ENCODE measurements around the gene GAS7.
"Not testable (repeated sequence)": the region's sequence is repeated elsewhere in the genome, so short reads cannot be mapped to it uniquely, and the experiment has no call there.

Gene GAS7

GRCh38 chr17:10109146-10109545, 89.3 kb downstream of the GAS7 start:
- DNase-seq (ENCODE audit: low spot score) = no peak

- no peak for DNase-seq (ENCODE audit: low spot score)
Observed at GRCh38 chr17:10107316-10108165, 90.9 kb downstream of the GAS7 start.

GRCh38 chr17:10106067-10106466, 92.3 kb downstream of the GAS7 start:
- DNase-seq (ENCODE audit: low spot score) = no peak

GRCh38 chr17:10105513-10106001, 92.8 kb downstream of the GAS7 start:
- no peak for DNase-seq (ENCODE audit: low spot score)

GRCh38 chr17:10103712-10104111, 94.7 kb downstream of the GAS7 start:
- no peak for DNase-seq (ENCODE audit: low spot score)

- no peak for DNase-seq (ENCODE audit: low spot score)
Observed at GRCh38 chr17:10102817-10103216, 95.6 kb downstream of the GAS7 start.

- no peak for DNase-seq (ENCODE audit: low spot score)
Observed at GRCh38 chr17:10099051-10099571, 99.3 kb downstream of the GAS7 start.

GRCh38 chr17:10096596-10096995, 101.8 kb downstream of the GAS7 start:
- no peak for DNase-seq (ENCODE audit: low spot score)

- not testable (repeated sequence) for DNase-seq (ENCODE audit: low spot score)
Observed at GRCh38 chr17:10095295-10095694, 103.1 kb downstream of the GAS7 start.

- no peak for DNase-seq (ENCODE audit: low spot score)
Observed at GRCh38 chr17:10094797-10095196, 103.6 kb downstream of the GAS7 start.

- DNase-seq (ENCODE audit: low spot score) = no peak
Observed at GRCh38 chr17:10092595-10092994, 105.8 kb downstream of the GAS7 start.

- no peak for DNase-seq (ENCODE audit: low spot score)
Observed at GRCh38 chr17:10091046-10091445, 107.4 kb downstream of the GAS7 start.

- no peak for DNase-seq (ENCODE audit: low spot score)
Observed at GRCh38 chr17:10089196-10089804, 109.1 kb downstream of the GAS7 start.

- no peak for DNase-seq (ENCODE audit: low spot score)
Observed at GRCh38 chr17:10088444-10088843, 110.0 kb downstream of the GAS7 start.

- DNase-seq (ENCODE audit: low spot score) = no peak
Observed at GRCh38 chr17:10087355-10087754, 111.1 kb downstream of the GAS7 start.

GRCh38 chr17:10083864-10084263, 114.5 kb downstream of the GAS7 start:
- no peak for DNase-seq (ENCODE audit: low spot score)

- DNase-seq (ENCODE audit: low spot score) = no peak
Observed at GRCh38 chr17:10082795-10083194, 115.6 kb downstream of the GAS7 start.

- DNase-seq (ENCODE audit: low spot score) = no peak
Observed at GRCh38 chr17:10081571-10082169, 116.7 kb downstream of the GAS7 start.

GRCh38 chr17:10077561-10078299, 120.7 kb downstream of the GAS7 start:
- DNase-seq (ENCODE audit: low spot score) = no peak

GRCh38 chr17:10075919-10076318, 122.5 kb downstream of the GAS7 start:
- no peak for DNase-seq (ENCODE audit: low spot score)

GRCh38 chr17:10073941-10074340, 124.5 kb downstream of the GAS7 start:
- no peak for DNase-seq (ENCODE audit: low spot score)

Data from activated CD4-positive, alpha-beta T cell treated with anti-CD3 and anti-CD28 coated beads, Interleukin-2, Interleukin-4, amounts not matched to agents 100 ng/mL and 50 ng/mL, durations not matched to agents 16 hours and 8 hours (primary cell).